Keratinocyte (primary cell): ENCODE data around the gene LMO7. TPM values are rescaled to one million over a fixed set of nuclear protein-coding genes. Genes with fewer than 3 reads are reported as not detected.

Source experiments
- DNase-seq: peaks from one replicate; pipeline ENCODE4 v3.0.0-alpha.2; 2011; ENCODE audit warnings: low read depth, missing footprints, low spot score
- FAIRE-seq: peaks from 2 replicates; lab custom pipeline; 2011; peaks lifted over from hg19 to GRCh38; lab: Jason Lieb, UNC
- H2AFZ ChIP-seq: 2 replicates; pipeline ENCODE4 v1.6.0; 2012; ENCODE audit warnings: low read length, control low read depth, inconsistent platforms; ENCODE audit not compliant: control insufficient read depth
- H3K27ac ChIP-seq: 2 replicates; pipeline ENCODE4 v1.5.1; 2011; ENCODE audit warnings: low read length; ENCODE audit not compliant: control insufficient read depth, insufficient read depth
- H3K27me3 ChIP-seq: 3 replicates; pipeline ENCODE4 v1.6.0; 2011; ENCODE audit warnings: low read length; ENCODE audit not compliant: control insufficient read depth, insufficient read depth; ENCODE audit errors: extremely low read depth
- H3K36me3 ChIP-seq, 2 experiments: 2 replicates in 1 of 2; 3 replicates in 1 of 2; pipeline ENCODE4 v1.5.1; 2011; ENCODE audit warnings: low read length in 2 of 2, mild to moderate bottlenecking in 1 of 2; ENCODE audit not compliant: control insufficient read depth in 2 of 2, insufficient read depth in 2 of 2; ENCODE audit errors: extremely low read depth in 1 of 2
- H3K4me1 ChIP-seq: 3 replicates; pipeline ENCODE4 v1.5.1; 2011; ENCODE audit warnings: low read length; ENCODE audit not compliant: control insufficient read depth, insufficient read depth; ENCODE audit errors: extremely low read depth
- H3K4me2 ChIP-seq: 3 replicates; pipeline ENCODE4 v1.6.0; 2011; ENCODE audit warnings: low read depth, low read length; ENCODE audit not compliant: control insufficient read depth, insufficient read depth; ENCODE audit errors: extremely low read depth
- H3K4me3 ChIP-seq, 3 experiments: fragments of 200-600 bp in 1 of 3; sonication (generic) in 1 of 3; 2 replicates in 2 of 3; 3 replicates in 1 of 3; pipeline ENCODE4 v1.5.1; 2011 to 2016; ENCODE audit warnings: low read length in 3 of 3, mild to moderate bottlenecking in 3 of 3, control low read depth in 2 of 3, inconsistent platforms in 1 of 3, low read depth in 1 of 3, mixed read lengths in 1 of 3, mixed run types in 1 of 3, moderate library complexity in 1 of 3; ENCODE audit not compliant: control insufficient read depth in 2 of 3, insufficient read depth in 2 of 3; ENCODE audit errors: extremely low read depth in 1 of 3
- H3K79me2 ChIP-seq: 2 replicates; pipeline ENCODE4 v1.6.0; 2012; ENCODE audit warnings: low read length; ENCODE audit not compliant: control insufficient read depth, insufficient read depth
- H3K9ac ChIP-seq: 3 replicates; pipeline ENCODE4 v1.6.0; 2011; ENCODE audit warnings: low read length; ENCODE audit not compliant: control insufficient read depth, insufficient read depth; ENCODE audit errors: extremely low read depth
- H3K9me1 ChIP-seq: 3 replicates; pipeline ENCODE4 v1.6.0; 2011; ENCODE audit warnings: low read length; ENCODE audit not compliant: control insufficient read depth, insufficient read depth; ENCODE audit errors: extremely low read depth
- H3K9me3 ChIP-seq: 2 replicates; pipeline ENCODE4 v1.5.1; 2012; ENCODE audit warnings: low read depth, low read length; ENCODE audit not compliant: control insufficient read depth
- H4K20me1 ChIP-seq: 3 replicates; pipeline ENCODE4 v1.6.0; 2011; ENCODE audit warnings: low read length; ENCODE audit not compliant: control insufficient read depth, insufficient read depth; ENCODE audit errors: extremely low read depth
- CTCF ChIP-seq, 3 experiments: IDR thresholded peaks in 1 of 3; conservative IDR thresholded peaks in 1 of 3; optimal IDR thresholded peaks in 1 of 3; 2 replicates in 2 of 3; 3 replicates in 1 of 3; pipeline versions ENCODE3 to v1.5.1; 2011; ENCODE audit warnings: low read length in 3 of 3, mild to moderate bottlenecking in 3 of 3, moderate library complexity in 2 of 3, control low read depth in 1 of 3, inconsistent platforms in 1 of 3; ENCODE audit not compliant: insufficient read depth in 2 of 3; ENCODE audit errors: extremely low read depth in 1 of 3
- EZH2 ChIP-seq: IDR thresholded peaks from one replicate; pipeline ENCODE4 v1.6.1; 2012; ENCODE audit warnings: inconsistent platforms, mild to moderate bottlenecking, low read length, moderate library complexity
- dilution Hi-C: fragments of 300-500 bp; cut with MboI; formaldehyde crosslinking; loops from one replicate; pipeline ENCODE4 v1.7.0; 2020; ENCODE audit warnings: low sequenced_read_pairs; ENCODE audit not compliant: extremely low pct_ligation_motif_present
- polyA plus RNA-seq, 5 experiments: library from polyadenylated mRNA; depleted of rRNA in 3 of 5; stranded (reverse) in 3 of 5; stranded (forward) in 1 of 5; unstranded in 1 of 5; fragments of >200 nt; gene quantifications; 1 replicate in 1 of 5; 2 replicates in 3 of 5; 3 replicates in 1 of 5; pipeline versions ENCODE4 v1.2.1 to v1.2.3, GENCODE V29; 2011 to 2012; ENCODE audit warnings: missing spikeins in 2 of 5, low read depth in 1 of 5, low replicate concordance in 1 of 5

Gene LMO7
- polyA plus RNA-seq, 1 donor (not counting 4 experiments of a cell fraction or from before 2014, with no cell fraction given): 8.9 TPM

GRCh38 chr13:75861786-75862185 lies 225.7 kb downstream of the LMO7 start:
- Histone ChIP-seq H3K9ac (no peak overlapping the region), H3K79me2 (no peaks in the 10 kb centered on the region), H4K20me1 (no peaks in the 10 kb centered on the region), H3K4me2 (no peak overlapping the region), H3K9me3 (no peaks in the 10 kb centered on the region), H3K9me1 (no peaks in the 10 kb centered on the region), H3K4me1 (no peaks in the 10 kb centered on the region), H3K27ac (no peak overlapping the region), H2AFZ (no peak overlapping the region), H3K4me3 (no peak overlapping the region), H3K36me3 (no peaks in the 10 kb centered on the region), H3K27me3 (no peaks in the 10 kb centered on the region)
- FAIRE-seq: no peak
- TF ChIP-seq EZH2 (no peak), CTCF (optimal IDR thresholded peaks at IDR 0.05 in 1 of 3, IDR thresholded peaks at IDR 0.05 in 1 of 3, conservative IDR thresholded peaks at IDR 0.05 in 1 of 3; ENCODE audit: extremely low read depth in 1 of 3, insufficient read depth in 2 of 3, low read length in 3 of 3) (no peak)
- no peak for DNase-seq
- dilution Hi-C loops: no loop called here

GRCh38 chr13:75864718-75865117 lies 228.6 kb downstream of the LMO7 start:
- DNase-seq (no peak), FAIRE-seq (no peak)
- Histone ChIP-seq H3K27ac (no peak overlapping the region), H3K4me2 (no peak overlapping the region), H3K4me1 (no peaks in the 10 kb centered on the region), H3K36me3 (no peaks in the 10 kb centered on the region), H4K20me1 (no peaks in the 10 kb centered on the region), H3K9me3 (no peaks in the 10 kb centered on the region), H3K4me3 (no peak overlapping the region), H3K9me1 (no peaks in the 10 kb centered on the region), H3K9ac (no peak overlapping the region), H2AFZ (no peak overlapping the region), H3K79me2 (no peaks in the 10 kb centered on the region), H3K27me3 (no peaks in the 10 kb centered on the region)
- no peak for TF ChIP-seq CTCF (optimal IDR thresholded peaks at IDR 0.05 in 1 of 3, IDR thresholded peaks at IDR 0.05 in 1 of 3, conservative IDR thresholded peaks at IDR 0.05 in 1 of 3; ENCODE audit: extremely low read depth in 1 of 3, insufficient read depth in 2 of 3, low read length in 3 of 3)
- no peak for TF ChIP-seq EZH2
- dilution Hi-C loops: no loop called here
